ENCODE measurements around the gene ZNF330. TPM values are rescaled to one million over a fixed set of nuclear protein-coding genes. Genes with fewer than 3 reads are reported as not detected.
"Not testable (repeated sequence)": the region's sequence is repeated elsewhere in the genome, so short reads cannot be mapped to it uniquely, and the experiment has no call there.

Gene ZNF330
- total RNA-seq: 23.6 and 36.3 TPM in 2 replicates

DNA sequence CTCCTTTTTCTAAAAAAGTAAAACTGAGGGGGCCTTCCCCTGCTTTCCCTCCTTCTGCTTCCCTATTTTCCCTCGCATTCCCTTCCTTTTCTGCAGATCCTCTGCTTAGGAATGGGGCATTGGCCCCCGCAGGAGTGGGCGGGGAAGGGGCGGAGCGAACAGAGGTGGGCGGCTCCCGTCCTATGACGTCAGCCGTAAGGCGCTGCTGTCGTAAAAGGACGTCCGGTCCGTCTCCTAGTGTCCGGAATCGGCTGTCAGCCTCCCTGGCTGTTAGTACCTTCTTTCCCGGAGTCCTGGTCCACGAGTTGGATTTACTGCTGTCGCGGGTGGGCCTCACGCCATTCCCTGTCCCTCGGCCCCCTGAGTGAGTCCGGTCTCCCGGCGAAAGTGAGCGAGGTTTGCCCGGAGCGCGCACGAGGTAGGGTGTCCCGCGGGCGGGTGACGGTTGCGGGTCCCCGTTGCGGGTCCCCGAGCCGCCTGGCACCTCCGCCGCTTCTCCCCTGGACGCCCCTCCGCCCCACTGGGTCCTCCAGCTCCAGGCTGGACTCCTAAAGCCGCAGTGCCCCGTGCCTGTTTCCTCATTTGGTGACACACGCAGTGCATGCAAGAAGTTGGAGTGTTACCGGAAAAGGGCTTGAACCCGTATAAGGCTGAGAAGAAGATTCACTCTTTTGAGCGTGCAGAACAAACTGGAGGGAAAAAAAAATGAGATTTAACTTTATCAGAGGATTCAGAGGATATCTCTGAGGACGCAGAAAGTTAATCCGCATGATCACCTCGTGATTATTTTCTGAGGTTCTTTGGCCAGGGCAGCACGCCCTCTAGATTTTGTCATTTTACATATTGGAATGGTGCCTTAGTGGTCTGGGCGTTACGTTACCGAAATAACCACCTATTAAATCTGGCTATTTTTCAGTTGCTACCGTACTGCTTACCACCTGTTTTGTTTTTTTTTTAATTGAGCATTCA is at the start of gene ZNF330:
Gene ZNF330, plus strand, starts transcription at position 205 of the 969 bp plus-strand sequence. CDS start 1,477 bp downstream, outside the sequence.
- DNase-seq (ENCODE audit: low read depth): peak; percentile 75

DNA sequence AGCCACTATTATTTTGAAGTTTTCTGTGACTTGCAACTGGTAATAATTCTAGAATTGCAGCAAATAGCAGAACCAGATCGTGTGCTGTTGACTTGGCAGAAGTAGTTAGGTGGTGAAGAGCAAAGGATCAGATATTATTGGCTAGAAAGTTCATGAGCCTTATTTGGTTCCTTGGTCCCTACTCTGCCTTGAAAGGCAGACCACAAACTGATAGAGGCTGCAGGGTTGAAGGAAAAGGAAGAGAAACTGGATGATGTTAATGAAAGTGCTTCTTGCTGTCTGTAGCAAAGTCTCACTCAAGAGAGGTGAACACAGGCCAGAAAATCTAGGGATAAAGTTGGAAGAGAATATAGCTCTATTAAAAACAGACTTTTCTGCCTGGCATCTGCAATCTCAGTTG is 46.2 kb upstream of the ZNF330 start:
- DNase-seq (ENCODE audit: low read depth): no peak

GRCh38 chr4:141177171-141177570 is 43.5 kb upstream of the ZNF330 start:
- no peak for DNase-seq (ENCODE audit: low read depth)

DNA sequence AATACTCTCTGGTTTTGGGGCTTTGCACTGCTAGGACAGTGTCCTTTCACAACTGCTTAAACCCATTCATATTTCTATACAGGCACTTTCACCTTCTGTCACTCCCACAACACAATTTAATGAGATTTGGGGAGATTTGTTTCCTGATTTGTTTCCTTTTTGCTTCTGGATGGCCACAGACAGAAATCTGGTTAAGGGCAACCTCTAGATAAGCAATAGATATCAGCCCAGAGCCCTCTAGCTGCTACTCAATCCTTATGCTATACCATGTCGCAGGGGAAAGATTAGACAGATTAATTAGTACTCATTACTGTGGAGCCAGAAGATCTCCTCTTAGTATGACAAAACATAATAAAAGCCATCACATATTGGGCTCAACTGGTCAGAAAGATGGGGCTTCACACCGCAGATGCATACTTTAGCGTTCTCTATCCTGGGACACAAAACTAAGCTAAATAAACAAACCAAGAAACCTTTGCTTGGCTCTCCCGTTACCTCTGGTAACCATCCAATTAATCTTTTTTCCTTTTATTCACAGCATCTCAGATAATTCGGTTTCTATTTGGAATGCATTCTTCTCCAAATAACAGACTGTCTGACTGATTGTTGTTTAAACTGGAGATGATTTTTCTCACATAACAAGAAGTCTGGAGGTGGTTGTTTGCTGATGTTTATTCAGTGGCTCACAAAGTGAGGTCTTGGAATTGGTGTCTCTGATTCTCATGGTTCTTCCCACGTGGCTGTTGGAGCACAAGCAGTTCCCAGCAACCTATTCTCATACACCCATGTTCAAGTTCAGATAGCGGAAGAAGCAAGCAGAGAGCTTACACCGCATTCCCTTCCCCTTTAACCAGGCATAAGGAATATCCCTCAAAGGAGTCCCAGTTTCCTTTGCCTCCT is 41.0 kb upstream of the ZNF330 start:
- peak; percentile 5 for DNase-seq (ENCODE audit: low read depth)

GRCh38 chr4:141180991-141181761 is 39.5 kb upstream of the ZNF330 start:
- DNase-seq (ENCODE audit: low read depth): peak; percentile 91

DNA sequence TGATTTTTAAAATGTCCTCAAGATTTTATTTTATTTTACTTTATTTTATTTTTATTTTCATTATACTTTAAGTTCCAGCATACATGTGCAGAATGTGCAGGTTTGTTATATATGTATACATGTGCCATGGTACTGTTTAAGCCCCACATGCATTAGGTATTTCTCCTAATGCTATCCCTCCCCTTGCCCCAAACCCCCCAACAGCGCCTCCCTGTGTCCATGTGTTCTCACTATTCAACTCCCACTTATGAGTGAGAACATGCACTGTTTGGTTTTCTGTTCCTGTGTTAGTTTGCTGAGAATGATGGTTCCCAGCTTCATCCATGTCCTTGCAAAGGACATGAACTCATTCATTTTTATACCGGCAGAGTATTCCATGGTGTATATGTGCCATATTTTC is 37.2 kb upstream of the ZNF330 start:
- DNase-seq (ENCODE audit: low read depth): not testable (repeated sequence)

DNA sequence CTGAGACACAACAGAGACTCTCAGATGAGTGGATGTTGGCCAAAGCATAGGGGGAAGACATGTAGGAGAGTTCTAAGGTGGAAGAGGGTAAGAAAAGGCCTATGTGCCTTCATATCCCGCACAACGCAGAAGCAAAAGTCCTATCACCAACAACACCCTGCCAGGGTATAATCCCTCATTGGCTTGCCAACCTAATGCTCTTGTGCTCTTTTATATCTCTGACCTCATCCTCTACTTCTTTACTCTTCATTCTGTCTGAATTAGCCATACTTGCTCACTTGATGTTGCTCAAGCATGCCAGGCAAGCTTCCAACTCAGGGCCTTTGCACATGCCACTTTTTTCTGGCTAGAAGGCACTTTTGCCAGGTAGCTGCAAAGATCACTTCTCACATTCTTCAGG is 28.1 kb upstream of the ZNF330 start:
- no peak for DNase-seq (ENCODE audit: low read depth)

GRCh38 chr4:141193516-141194034 is 27.1 kb upstream of the ZNF330 start:
- DNase-seq (ENCODE audit: low read depth): no peak

- DNase-seq (ENCODE audit: low read depth): no peak
Measured at GRCh38 chr4:141195095-141195707, 25.5 kb upstream of the ZNF330 start.

- no peak for DNase-seq (ENCODE audit: low read depth)
Measured at GRCh38 chr4:141196227-141196933, 24.3 kb upstream of the ZNF330 start.

DNA sequence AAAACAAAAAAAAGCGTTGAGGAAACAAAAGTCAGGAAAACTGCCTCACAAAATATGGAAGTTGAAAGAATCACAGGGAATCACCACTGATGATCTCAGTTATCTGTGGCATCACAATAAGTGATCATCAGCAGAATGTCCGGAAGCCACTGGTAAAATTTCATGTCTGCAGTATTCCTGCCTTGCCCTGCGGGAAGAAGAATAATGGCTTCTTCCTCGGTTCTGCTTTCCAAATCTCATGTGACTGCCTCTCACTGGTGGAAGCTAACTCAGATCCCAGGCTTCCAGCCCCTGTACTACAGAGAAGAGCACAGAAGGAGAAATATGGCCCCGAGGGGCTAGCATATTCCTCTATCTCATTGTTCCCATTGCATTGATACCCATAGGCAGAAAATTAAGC is 12.7 kb upstream of the ZNF330 start:
- DNase-seq (ENCODE audit: low read depth): no peak

- no peak for DNase-seq (ENCODE audit: low read depth)
Measured at GRCh38 chr4:141210168-141210567, 10.5 kb upstream of the ZNF330 start.

- no peak for DNase-seq (ENCODE audit: low read depth)
Measured at GRCh38 chr4:141213550-141213991, 7.1 kb upstream of the ZNF330 start.

- no peak for DNase-seq (ENCODE audit: low read depth)
Measured at GRCh38 chr4:141215030-141215429, 5.7 kb upstream of the ZNF330 start.

GRCh38 chr4:141216002-141216761 is 4.5 kb upstream of the ZNF330 start:
- no peak for DNase-seq (ENCODE audit: low read depth)

- peak; percentile 63 for DNase-seq (ENCODE audit: low read depth)
Measured at GRCh38 chr4:141220271-141220670, 424 bp upstream of the ZNF330 start.

DNA sequence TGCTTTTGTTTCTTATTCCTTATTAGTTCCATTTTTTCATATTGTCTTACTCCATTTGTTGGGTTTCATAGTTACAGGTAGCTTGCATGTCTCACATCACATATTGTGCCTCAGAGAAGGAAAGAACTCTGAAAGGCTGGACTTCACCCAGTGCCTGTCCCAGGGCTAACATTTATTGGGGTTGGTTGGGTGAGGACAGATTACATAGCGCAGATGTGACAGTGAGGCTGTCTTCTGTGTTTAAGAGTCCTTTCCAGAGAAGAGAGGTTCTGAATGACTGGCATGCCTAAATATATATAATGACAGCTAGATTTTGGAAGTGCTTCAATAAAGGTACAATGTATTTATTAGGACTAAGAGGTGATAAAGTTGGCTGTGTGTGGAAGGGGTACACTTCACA is 2.7 kb downstream of the ZNF330 start:
- DNase-seq (ENCODE audit: low read depth): no peak

DNA sequence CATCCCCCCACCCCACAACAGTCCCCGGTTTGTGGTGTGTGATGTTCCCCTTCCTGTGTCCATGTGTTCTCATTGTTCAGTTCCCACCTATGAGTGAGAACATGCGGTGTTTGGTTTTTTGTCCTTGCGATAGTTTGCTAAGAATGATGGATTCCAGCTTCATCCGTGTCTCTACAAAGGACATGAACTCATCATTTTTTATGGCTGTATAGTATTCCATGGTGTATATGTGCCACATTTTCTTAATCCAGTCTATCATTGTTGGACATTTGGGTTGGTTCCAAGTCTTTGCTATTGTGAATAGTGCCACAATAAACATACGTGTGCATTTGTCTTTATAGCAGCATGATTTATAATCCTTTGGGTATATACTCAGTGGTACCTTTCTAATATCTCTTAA is 6.6 kb downstream of the ZNF330 start:
- DNase-seq (ENCODE audit: low read depth): not testable (repeated sequence)

GRCh38 chr4:141229408-141230101 is 8.9 kb downstream of the ZNF330 start:
- no peak for DNase-seq (ENCODE audit: low read depth)

Data from renal cortical epithelial cell (primary cell).